Transverse colon (tissue), 3 donors: ENCODE measurements around the gene SPECC1.

Source experiments
- EP300 ChIP-seq: sonication (generic); formaldehyde crosslinking; IDR thresholded peaks from one replicate; pipeline ENCODE4 v1.6.1; 2017; ENCODE audit warnings: antibody characterized with exemption, low read depth
- TF ChIP-seq, protein P1 (sequence below), 5 experiments: fragments of 200-600 bp in 3 of 5; fragments of 450-650 bp in 2 of 5; sonication (generic) in 3 of 5; IDR thresholded peaks; 1 replicate in 2 of 5; 2 replicates in 3 of 5; pipeline ENCODE4 v1.5.1; 2016 to 2017; ENCODE audit warnings: antibody characterized with exemption in 5 of 5, inconsistent platforms in 3 of 5, mild to moderate bottlenecking in 2 of 5, moderate library complexity in 1 of 5

GRCh38 chr17:20235747-20236146, 226.6 kb downstream of the SPECC1 start:
- TF ChIP-seq, protein P1, sequence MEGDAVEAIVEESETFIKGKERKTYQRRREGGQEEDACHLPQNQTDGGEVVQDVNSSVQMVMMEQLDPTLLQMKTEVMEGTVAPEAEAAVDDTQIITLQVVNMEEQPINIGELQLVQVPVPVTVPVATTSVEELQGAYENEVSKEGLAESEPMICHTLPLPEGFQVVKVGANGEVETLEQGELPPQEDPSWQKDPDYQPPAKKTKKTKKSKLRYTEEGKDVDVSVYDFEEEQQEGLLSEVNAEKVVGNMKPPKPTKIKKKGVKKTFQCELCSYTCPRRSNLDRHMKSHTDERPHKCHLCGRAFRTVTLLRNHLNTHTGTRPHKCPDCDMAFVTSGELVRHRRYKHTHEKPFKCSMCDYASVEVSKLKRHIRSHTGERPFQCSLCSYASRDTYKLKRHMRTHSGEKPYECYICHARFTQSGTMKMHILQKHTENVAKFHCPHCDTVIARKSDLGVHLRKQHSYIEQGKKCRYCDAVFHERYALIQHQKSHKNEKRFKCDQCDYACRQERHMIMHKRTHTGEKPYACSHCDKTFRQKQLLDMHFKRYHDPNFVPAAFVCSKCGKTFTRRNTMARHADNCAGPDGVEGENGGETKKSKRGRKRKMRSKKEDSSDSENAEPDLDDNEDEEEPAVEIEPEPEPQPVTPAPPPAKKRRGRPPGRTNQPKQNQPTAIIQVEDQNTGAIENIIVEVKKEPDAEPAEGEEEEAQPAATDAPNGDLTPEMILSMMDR (IDR thresholded peaks at IDR 0.05) = no peak
- TF ChIP-seq EP300 = no peak
